ENCODE measurements around the gene RABGAP1L.

Gene RABGAP1L

GRCh38 chr1:174982971-174983689 is 823.8 kb downstream of the RABGAP1L start:
- peak; percentile 54 for DNase-seq

- DNase-seq = no peak
These were observed 825.6 kb downstream of the RABGAP1L start for GRCh38 chr1:174984952-174985351.

GRCh38 chr1:174988539-174988938 is 829.2 kb downstream of the RABGAP1L start:
- no peak for DNase-seq

GRCh38 chr1:174988986-174989385 is 829.7 kb downstream of the RABGAP1L start:
- DNase-seq = no peak

- DNase-seq = no peak
These were observed 830.4 kb downstream of the RABGAP1L start for GRCh38 chr1:174989536-174990220.

- peak; percentile 74 for DNase-seq
These were observed 831.2 kb downstream of the RABGAP1L start for GRCh38 chr1:174990382-174990999.

- DNase-seq = no peak
These were observed 832.2 kb downstream of the RABGAP1L start for GRCh38 chr1:174991473-174991872.

- no peak for DNase-seq
These were observed 835.8 kb downstream of the RABGAP1L start for GRCh38 chr1:174995121-174995520.

- no peak for DNase-seq
These were observed 836.6 kb downstream of the RABGAP1L start for GRCh38 chr1:174995916-174996315.

- no peak for DNase-seq
These were observed 837.2 kb downstream of the RABGAP1L start for GRCh38 chr1:174996476-174996875.

GRCh38 chr1:174997041-174997440 is 837.7 kb downstream of the RABGAP1L start:
- DNase-seq = no peak

GRCh38 chr1:174998569-174999215 is 839.4 kb downstream of the RABGAP1L start:
- peak; percentile 63 for DNase-seq

- peak; percentile 97 for DNase-seq
These were observed 840.1 kb downstream of the RABGAP1L start for GRCh38 chr1:174999216-174999935.

- peak; percentile 18 for DNase-seq
These were observed 840.8 kb downstream of the RABGAP1L start, which contains the start of gene CACYBP for GRCh38 chr1:174999936-175000696. TSS of gene CACYBP (plus strand) at chr1:174999947. CDS start at chr1:175000181, 234 bp downstream.

GRCh38 chr1:175000697-175001187 is 841.4 kb downstream of the RABGAP1L start:
- no peak for DNase-seq

- DNase-seq = no peak
These were observed 843.7 kb downstream of the RABGAP1L start for GRCh38 chr1:175002910-175003517.

GRCh38 chr1:175003521-175003920 is 844.2 kb downstream of the RABGAP1L start:
- no peak for DNase-seq

- no peak for DNase-seq
These were observed 845.9 kb downstream of the RABGAP1L start for GRCh38 chr1:175005085-175005783.

GRCh38 chr1:175009532-175009931 is 850.2 kb downstream of the RABGAP1L start:
- DNase-seq = no peak

GRCh38 chr1:175013445-175013844 is 854.1 kb downstream of the RABGAP1L start:
- no peak for DNase-seq

- no peak for DNase-seq
These were observed 855.9 kb downstream of the RABGAP1L start for GRCh38 chr1:175015243-175015642.
